T-helper 17 cell (primary cell): ENCODE measurements around the gene ADNP. TPM values are rescaled to one million over a fixed set of nuclear protein-coding genes. Genes with fewer than 3 reads are reported as not detected.
"Not testable (repeated sequence)": the region's sequence is repeated elsewhere in the genome, so short reads cannot be mapped to it uniquely, and the experiment has no call there.

Experiments
- ATAC-seq: fragments of 150-1000 bp; cut with Tn5 transposase; 2 replicates; pipeline ENCODE4 v1.10.0; 2021; ENCODE audit warnings: mild to moderate bottlenecking, moderate library complexity
- DNase-seq, 3 donors: peaks; one replicate each; pipeline versions ENCODE4 v3.0.0 to v3.0.0-alpha.2; 2020 to 2021
- H3K9me3 ChIP-seq: one replicate; pipeline ENCODE4 v1.7.0; 2013; ENCODE audit warnings: low read length, mild to moderate bottlenecking; ENCODE audit not compliant: control insufficient read depth, poor library complexity, severe bottlenecking
- H3K27ac Mint-ChIP-seq: one replicate; pipeline ENCODE4 v1.8.0; 2022; ENCODE audit warnings: mild to moderate bottlenecking, moderate library complexity, mixed read lengths
- H3K27me3 Mint-ChIP-seq: one replicate; pipeline ENCODE4 v1.8.0; 2022; ENCODE audit warnings: mixed read lengths
- H3K36me3 Mint-ChIP-seq: one replicate; pipeline ENCODE4 v1.8.0; 2022; ENCODE audit warnings: low read depth, mixed read lengths
- H3K4me1 Mint-ChIP-seq: one replicate; pipeline ENCODE4 v1.8.0; 2022; ENCODE audit warnings: mild to moderate bottlenecking, mixed read lengths
- H3K4me3 Mint-ChIP-seq: one replicate; pipeline ENCODE4 v1.8.0; 2022; ENCODE audit warnings: mild to moderate bottlenecking, moderate library complexity, mixed read lengths
- total RNA-seq, 4 donors: library from RNA in 2 of 4; stranded (reverse) in 2 of 4; gene quantifications; one replicate each; pipeline ENCODE4 v1.2.3 and lab custom pipeline; 2022 to 2026

The ADNP gene
- total RNA-seq (10 to 100 TPM; 54.8 to 59.7 TPM), total RNA-seq (lab: John Stamatoyannopoulos, UW) (101 to 133 reads per million in 2 donors)

GRCh38 chr20:50931306-50932015 is at the start of gene ADNP:
ADNP (minus strand) TSS chr20:50931437; CDS start chr20:50903996, 27,441 bp downstream.
- ATAC-seq = peak; percentile 73
- Mint-ChIP-seq H3K27me3 (no peaks in the 10 kb centered on the region), H3K27ac (peak within 1 kb of the TSS; percentile 99), H3K36me3 (peaks cover 7% of the 10 kb centered on the region), H3K4me1 (peaks cover 28% of the 10 kb centered on the region), H3K4me3 (peak within 1 kb of the TSS; percentile 98)
- no peaks in the 10 kb centered on the region for H3K9me3 ChIP-seq
- DNase-seq = peak; percentile 80 to 85 (median 82)

GRCh38 chr20:50980071-50980681 is 48.9 kb upstream of the ADNP start:
- H3K27me3 Mint-ChIP-seq = peaks cover 82% of the 10 kb centered on the region
- no peak overlapping the region for H3K4me3 Mint-ChIP-seq
- H3K4me1 Mint-ChIP-seq = peaks cover 2% of the 10 kb centered on the region
- no peak for DNase-seq
- no peak overlapping the region for H3K27ac Mint-ChIP-seq
- H3K36me3 Mint-ChIP-seq = peaks cover 12% of the 10 kb centered on the region
- ATAC-seq = no peak
- H3K9me3 ChIP-seq = no peaks in the 10 kb centered on the region

- H3K4me1 Mint-ChIP-seq, H3K9me3 ChIP-seq, ATAC-seq, H3K4me3 Mint-ChIP-seq, H3K27ac Mint-ChIP-seq, DNase-seq: not testable (repeated sequence)
- H3K27me3 Mint-ChIP-seq = peaks cover 78% of the 10 kb centered on the region
- peaks cover 12% of the 10 kb centered on the region for H3K36me3 Mint-ChIP-seq
Measured at GRCh38 chr20:50978533-50978932, 47.3 kb upstream of the ADNP start.

- H3K4me3 Mint-ChIP-seq = no peak overlapping the region
- peaks cover 10% of the 10 kb centered on the region for H3K36me3 Mint-ChIP-seq
- peaks cover 71% of the 10 kb centered on the region for H3K27me3 Mint-ChIP-seq
- DNase-seq (no peak), ATAC-seq (no peak)
- H3K27ac Mint-ChIP-seq = no peak overlapping the region
- H3K4me1 Mint-ChIP-seq = peaks cover 2% of the 10 kb centered on the region
- H3K9me3 ChIP-seq = no peaks in the 10 kb centered on the region
Measured at GRCh38 chr20:50977066-50978021, 46.1 kb upstream of the ADNP start.

GRCh38 chr20:50975701-50976330 is 44.6 kb upstream of the ADNP start:
- no peak overlapping the region for H3K27ac Mint-ChIP-seq
- no peak for ATAC-seq
- no peak for DNase-seq
- H3K27me3 Mint-ChIP-seq = peaks cover 60% of the 10 kb centered on the region
- H3K9me3 ChIP-seq = no peaks in the 10 kb centered on the region
- no peak overlapping the region for H3K4me3 Mint-ChIP-seq
- H3K4me1 Mint-ChIP-seq = no peaks in the 10 kb centered on the region
- H3K36me3 Mint-ChIP-seq = peaks cover 10% of the 10 kb centered on the region

GRCh38 chr20:50969912-50970311 is 38.7 kb upstream of the ADNP start:
- Mint-ChIP-seq H3K4me3 (no peak overlapping the region), H3K4me1 (peaks cover 3% of the 10 kb centered on the region), H3K27me3 (peaks cover 15% of the 10 kb centered on the region), H3K36me3 (no peaks in the 10 kb centered on the region), H3K27ac (peak overlapping the region; percentile 14)
- no peaks in the 10 kb centered on the region for H3K9me3 ChIP-seq
- DNase-seq = no peak
- no peak for ATAC-seq

GRCh38 chr20:50969435-50969834 is 38.2 kb upstream of the ADNP start:
- Mint-ChIP-seq H3K4me1 (peaks cover 5% of the 10 kb centered on the region), H3K27ac (no peak overlapping the region), H3K4me3 (no peak overlapping the region), H3K36me3 (no peaks in the 10 kb centered on the region), H3K27me3 (peaks cover 10% of the 10 kb centered on the region)
- H3K9me3 ChIP-seq = no peaks in the 10 kb centered on the region
- DNase-seq (no peak), ATAC-seq (no peak)

- Mint-ChIP-seq H3K27me3 (peaks cover 10% of the 10 kb centered on the region), H3K4me1 (peaks cover 5% of the 10 kb centered on the region), H3K4me3 (no peak overlapping the region), H3K27ac (no peak overlapping the region), H3K36me3 (no peaks in the 10 kb centered on the region)
- ATAC-seq = no peak
- no peak for DNase-seq
- H3K9me3 ChIP-seq = no peaks in the 10 kb centered on the region
Measured at GRCh38 chr20:50968289-50968688, 37.1 kb upstream of the ADNP start.

- ATAC-seq = no peak
- Mint-ChIP-seq H3K4me3 (no peak overlapping the region), H3K36me3 (no peaks in the 10 kb centered on the region), H3K27ac (no peak overlapping the region), H3K4me1 (peaks cover 5% of the 10 kb centered on the region), H3K27me3 (peaks cover 6% of the 10 kb centered on the region)
- H3K9me3 ChIP-seq = no peaks in the 10 kb centered on the region
- no peak for DNase-seq
Measured at GRCh38 chr20:50967586-50967985, 36.3 kb upstream of the ADNP start.

- peak overlapping the region; percentile 97 for H3K27ac Mint-ChIP-seq
- H3K9me3 ChIP-seq = no peaks in the 10 kb centered on the region
- DNase-seq = no peak
- no peak for ATAC-seq
- peak overlapping the region; percentile 96 for H3K4me3 Mint-ChIP-seq
- peaks cover 24% of the 10 kb centered on the region for H3K4me1 Mint-ChIP-seq
- H3K36me3 Mint-ChIP-seq = no peaks in the 10 kb centered on the region
- H3K27me3 Mint-ChIP-seq = no peaks in the 10 kb centered on the region
Measured at GRCh38 chr20:50959543-50960126, 28.4 kb upstream of the ADNP start.

GRCh38 chr20:50958615-50959542 is 27.6 kb upstream of the ADNP start, which contains the start of gene MOCS3:
MOCS3 (plus strand) TSS chr20:50958818; CDS start chr20:50958843, 25 bp downstream.
- Mint-ChIP-seq H3K27ac (peak within 1 kb of the TSS; percentile 97), H3K27me3 (no peaks in the 10 kb centered on the region), H3K4me1 (peaks cover 24% of the 10 kb centered on the region), H3K36me3 (no peaks in the 10 kb centered on the region), H3K4me3 (peak within 1 kb of the TSS; percentile 96)
- DNase-seq (peak; percentile 64 to 74 (median 73)), ATAC-seq (peak; percentile 84)
- no peaks in the 10 kb centered on the region for H3K9me3 ChIP-seq
